ENCODE measurements around the gene TNFAIP2.
"Not testable (repeated sequence)": the region's sequence is repeated elsewhere in the genome, so short reads cannot be mapped to it uniquely, and the experiment has no call there.

Gene TNFAIP2

DNA sequence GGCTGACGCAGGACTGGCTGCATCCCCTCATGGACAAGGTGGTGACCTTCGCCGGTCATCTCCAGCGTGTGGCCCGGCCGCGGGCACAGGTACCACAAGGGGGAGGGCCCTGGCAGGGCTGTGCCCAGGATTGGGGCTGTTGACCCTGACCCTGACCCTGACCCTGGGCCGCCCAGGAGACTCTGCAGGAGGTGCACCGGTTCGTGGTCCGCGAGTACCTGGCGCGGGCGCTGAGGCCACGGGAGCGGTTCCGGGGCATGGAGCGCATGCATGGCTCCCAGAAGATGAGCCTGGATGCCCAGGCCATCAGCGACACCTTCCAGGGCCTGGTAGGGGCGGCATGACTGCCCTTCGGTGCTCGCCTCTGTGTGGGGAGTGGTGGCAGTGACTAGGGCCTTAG lies 15.8 kb upstream of the TNFAIP2 start:
- no peak for DNase-seq (ENCODE audit: low spot score)

- DNase-seq (ENCODE audit: low spot score): no peak
Observed at GRCh38 chr14:103107941-103108748, 15.1 kb upstream of the TNFAIP2 start.

- DNase-seq (ENCODE audit: low spot score): peak; percentile 47
Observed at GRCh38 chr14:103108749-103109207, 14.5 kb upstream of the TNFAIP2 start.

DNA sequence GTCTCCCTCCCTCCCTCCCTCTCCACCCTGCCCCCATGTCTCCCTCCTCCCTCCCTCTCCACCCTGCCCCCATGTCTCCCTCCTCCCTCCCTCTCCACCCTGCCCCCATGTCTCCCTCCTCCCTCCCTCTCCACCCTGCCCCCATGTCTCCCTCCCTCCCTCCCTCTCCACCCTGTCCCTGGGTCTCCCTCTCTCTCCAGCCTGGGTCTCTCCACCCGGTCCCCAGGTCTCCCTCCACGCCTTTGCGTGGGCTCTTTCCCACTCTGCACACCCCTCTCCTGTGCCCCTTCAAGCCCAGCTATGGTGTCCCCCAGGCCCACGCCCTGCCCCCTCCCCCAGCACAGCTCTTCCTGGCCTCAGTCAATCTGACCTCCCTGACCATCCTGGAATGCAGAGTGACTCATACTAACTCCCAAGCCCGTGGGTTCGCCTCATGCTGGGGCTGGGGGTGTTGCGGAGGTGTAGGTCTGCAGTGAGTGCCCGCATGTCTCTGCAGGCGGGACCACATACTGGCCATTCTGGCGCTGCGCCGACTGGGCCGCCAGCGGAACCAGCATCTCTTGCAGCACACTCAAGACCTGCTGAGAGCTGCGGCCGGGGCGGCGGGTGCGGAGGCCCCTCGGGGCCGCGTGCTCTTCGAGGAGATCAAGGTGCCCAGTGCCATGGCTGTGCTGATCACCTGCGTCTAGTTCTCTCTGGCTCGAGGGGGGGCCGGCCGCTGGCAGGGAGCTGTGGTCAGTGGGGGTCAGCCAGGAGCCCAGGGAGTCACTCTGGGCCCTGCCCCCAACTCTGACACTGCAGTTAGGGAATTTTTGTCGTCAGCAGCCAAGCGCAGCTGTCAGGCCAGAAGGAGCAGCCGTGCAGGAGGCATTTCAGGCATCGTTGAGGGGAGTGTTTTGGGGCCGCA lies 13.5 kb upstream of the TNFAIP2 start:
- DNase-seq (ENCODE audit: low spot score): peak; percentile 41

- peak; percentile 29 for DNase-seq (ENCODE audit: low spot score)
Observed at GRCh38 chr14:103110681-103111231, 12.5 kb upstream of the TNFAIP2 start.

DNA sequence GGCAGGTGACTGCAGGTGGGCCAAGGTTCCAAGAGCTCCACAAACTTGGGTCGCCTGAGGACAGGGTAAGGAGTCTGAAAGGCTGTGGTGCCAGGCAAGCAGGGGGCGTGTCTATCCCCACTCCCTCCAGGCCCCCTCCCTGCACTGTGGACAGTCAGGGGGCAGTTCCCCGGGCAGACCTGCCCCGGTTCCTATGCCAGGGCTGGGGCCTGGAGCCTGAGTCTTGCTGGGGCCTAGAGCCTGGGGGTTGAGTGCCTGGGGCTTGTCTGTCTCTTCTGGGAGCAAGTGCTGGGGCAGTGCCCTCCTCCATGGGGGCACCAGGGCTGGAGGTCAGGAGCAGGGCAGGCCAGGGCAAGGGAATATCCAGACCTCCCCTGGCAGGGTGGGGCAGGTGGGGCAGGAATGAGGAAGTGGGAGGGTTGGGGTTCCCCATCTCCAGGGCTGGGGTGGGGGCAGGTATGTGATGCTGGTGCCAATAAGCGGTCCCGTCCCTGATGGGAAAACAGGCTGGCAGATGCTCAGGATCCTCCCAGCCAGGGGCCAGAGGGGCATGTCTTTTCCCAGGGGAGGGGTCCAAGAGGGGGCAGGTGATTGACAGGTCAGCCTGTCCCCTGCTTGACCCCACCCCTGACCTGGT lies 11.9 kb upstream of the TNFAIP2 start:
- no peak for DNase-seq (ENCODE audit: low spot score)

GRCh38 chr14:103112400-103113243 lies 10.6 kb upstream of the TNFAIP2 start:
- no peak for DNase-seq (ENCODE audit: low spot score)

- DNase-seq (ENCODE audit: low spot score): no peak
Observed at GRCh38 chr14:103113303-103113702, 10.0 kb upstream of the TNFAIP2 start.

- no peak for DNase-seq (ENCODE audit: low spot score)
Observed at GRCh38 chr14:103113774-103114173, 9.5 kb upstream of the TNFAIP2 start.

DNA sequence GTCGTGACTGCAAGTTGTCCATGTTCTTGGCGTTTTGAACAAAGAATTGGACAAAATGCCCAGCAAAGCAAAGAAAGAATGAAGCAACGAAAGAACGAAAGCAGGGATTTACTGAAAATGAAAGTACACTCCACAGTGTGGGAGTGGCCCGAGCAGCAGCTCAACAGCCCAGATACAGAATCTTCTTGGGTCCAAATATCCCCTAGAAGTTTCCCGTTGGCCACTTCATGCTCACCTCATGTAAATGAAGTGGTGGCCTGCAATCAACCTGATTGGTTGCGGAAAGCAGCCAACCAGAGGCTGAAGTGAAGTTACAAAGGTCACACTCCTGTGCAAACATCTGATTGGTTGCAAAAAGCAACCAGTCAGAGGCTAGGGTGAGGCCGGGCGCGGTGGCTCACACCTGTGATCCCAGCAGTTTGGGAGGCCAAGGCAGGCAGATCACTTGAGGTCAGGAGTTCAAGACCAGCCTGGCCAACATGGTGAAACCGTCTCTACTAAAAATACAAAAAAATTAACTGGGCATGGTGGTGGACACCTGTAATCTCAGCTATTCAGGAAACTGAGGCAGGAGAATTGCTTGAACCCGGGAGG lies 8.1 kb upstream of the TNFAIP2 start:
- DNase-seq (ENCODE audit: low spot score): not testable (repeated sequence)

GRCh38 chr14:103115845-103116572 lies 7.3 kb upstream of the TNFAIP2 start:
- DNase-seq (ENCODE audit: low spot score): no peak

DNA sequence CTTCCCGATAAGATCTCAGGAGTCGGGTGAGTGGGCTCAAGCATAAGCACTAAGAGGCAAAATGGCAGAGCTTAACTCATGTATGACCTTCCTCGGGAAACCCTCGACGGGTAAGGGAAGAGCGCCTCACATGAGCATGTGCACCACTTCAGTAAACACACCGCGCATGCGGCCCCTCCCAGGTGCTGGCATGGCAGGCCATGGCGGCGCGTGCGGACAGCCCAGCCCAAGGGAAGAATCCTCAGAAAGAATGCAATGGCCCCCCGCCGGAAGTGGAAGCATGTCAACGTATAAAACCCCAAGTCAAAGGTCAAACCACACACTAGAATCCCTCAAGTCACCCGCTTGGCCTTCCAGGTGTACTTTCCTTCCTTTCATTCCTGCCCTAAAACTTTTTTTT lies 6.6 kb upstream of the TNFAIP2 start:
- DNase-seq (ENCODE audit: low spot score): no peak

DNA sequence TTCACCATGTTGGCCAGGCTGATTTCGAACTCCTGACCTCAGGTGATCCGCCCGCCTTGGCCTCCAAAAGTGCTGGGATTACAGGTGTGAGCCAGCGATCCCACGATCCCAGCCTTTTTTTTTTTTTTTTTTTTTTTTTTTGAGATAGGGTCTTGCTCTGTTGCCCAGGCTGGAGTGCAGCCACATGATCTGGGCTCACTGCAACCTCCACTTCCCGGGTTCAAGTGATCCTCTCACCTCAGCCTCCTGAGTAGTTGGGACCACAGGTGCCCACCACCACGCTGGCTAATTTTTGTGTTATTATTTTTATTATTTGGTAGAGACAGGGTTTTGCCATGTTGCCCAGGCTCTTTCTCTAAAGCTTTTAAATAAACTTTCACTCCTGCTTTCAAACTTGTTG lies 5.8 kb upstream of the TNFAIP2 start:
- not testable (repeated sequence) for DNase-seq (ENCODE audit: low spot score)

DNA sequence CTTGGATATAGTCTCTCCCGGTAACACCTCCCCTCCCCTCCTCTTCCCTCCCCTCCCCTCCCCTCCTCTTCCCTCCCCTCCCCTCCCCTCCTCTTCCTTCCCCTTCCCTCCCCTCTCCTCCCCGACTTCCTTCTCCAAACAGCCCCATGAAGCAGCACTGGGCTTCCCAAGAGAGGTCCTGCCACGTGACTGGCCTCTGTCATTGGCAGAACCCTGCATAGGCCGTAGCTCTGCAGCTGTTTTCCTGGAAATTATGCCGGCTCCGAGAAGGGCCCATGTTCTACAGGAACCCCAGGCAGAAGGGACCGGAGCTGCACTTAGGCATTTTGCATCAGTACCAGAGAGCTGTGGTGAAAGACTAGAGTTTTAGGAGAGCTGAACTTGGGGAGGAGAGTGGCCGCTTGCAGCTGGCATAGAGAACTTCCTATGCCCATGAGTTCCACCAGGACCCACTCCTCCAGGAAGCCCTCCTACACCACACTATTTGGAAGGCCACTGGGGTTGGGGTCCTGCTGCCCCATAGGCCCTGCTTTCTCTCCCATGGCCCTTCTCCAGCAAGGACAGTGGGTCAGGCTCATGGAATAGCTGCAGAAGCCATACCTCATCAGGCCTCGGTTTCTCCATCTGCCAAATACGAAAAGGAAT lies 5.1 kb upstream of the TNFAIP2 start:
- DNase-seq (ENCODE audit: low spot score): peak; percentile 58

DNA sequence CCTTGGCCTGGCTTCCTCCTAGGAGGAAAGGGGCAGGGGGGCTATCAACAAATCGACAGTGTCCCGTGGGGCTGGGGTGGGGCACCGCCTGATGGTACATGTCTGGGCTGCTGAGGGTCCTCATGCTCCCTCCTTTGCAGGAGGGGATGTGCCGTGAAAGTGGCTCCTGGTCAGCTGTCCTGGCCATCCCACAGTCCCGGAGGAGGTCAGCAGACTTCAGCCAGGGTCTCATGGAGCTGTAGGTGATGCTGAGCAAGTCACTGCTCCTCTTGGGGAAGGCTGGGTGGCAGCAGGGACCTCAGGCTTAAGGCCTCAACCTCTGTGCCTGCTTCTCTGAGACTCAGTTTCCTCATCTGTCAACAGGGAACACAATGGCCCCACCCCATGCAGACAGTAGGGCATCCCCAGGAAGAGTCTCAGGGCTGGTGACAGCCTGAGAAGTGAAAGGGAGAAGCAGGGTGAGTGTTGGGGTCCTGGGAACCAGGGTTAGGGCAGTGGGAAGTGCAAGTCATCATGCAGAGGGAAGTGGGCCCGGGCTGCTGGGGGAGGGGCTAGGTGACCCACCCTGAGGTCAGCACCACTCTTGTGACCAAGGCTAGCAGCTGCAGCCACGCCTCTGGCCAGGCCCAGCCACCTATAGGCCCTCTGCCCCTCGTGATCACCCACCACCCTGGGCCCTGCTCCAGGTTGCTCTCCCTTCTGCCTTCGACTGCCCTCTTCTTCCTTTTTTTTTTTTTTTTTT lies 4.4 kb upstream of the TNFAIP2 start:
- no peak for DNase-seq (ENCODE audit: low spot score)

GRCh38 chr14:103119527-103119926 lies 3.7 kb upstream of the TNFAIP2 start:
- DNase-seq (ENCODE audit: low spot score): not testable (repeated sequence)

DNA sequence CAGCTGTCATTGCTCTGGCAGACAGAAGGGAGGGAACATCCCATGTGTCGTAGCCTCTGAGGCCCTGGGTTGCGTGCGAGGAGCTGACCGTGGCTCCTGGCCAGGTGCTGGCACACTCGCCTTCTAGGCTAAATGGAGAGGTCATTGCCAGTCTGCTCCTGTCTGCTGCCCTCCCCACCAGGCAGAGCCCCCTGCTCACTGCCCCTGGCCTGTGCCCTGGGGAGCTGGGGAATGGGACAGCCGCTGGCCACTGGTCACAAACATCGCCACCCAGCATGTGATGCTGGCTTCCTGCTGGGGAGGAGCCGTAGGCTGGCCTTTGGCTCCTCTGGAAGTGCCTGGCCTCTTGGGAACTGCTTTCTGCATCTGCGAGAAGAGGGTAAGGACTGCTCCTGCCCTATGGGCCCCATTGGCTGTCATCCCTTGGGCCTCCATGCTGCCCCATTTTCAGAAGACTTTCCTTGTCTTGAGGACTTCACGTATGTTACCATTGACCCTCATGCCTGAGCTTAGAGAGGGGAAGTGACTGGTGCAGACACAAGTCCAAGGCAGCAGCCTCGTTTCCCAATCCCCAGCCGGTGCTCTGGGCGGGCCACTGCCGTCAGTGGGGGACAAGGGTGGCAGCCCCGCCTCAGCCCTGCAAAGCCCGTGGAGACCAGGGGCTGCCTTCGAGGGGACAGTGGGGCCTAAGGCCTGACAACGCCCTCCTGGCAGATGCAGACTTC lies 2.0 kb upstream of the TNFAIP2 start:
- DNase-seq (ENCODE audit: low spot score): no peak
